ENCODE measurements around the gene SUSD4.
A peak's percentile ranks its signal among the peaks of the same experiment; 100 is the strongest.
"Not testable (repeated sequence)": the region's sequence is repeated elsewhere in the genome, so short reads cannot be mapped to it uniquely, and the experiment has no call there.

Gene SUSD4

DNA sequence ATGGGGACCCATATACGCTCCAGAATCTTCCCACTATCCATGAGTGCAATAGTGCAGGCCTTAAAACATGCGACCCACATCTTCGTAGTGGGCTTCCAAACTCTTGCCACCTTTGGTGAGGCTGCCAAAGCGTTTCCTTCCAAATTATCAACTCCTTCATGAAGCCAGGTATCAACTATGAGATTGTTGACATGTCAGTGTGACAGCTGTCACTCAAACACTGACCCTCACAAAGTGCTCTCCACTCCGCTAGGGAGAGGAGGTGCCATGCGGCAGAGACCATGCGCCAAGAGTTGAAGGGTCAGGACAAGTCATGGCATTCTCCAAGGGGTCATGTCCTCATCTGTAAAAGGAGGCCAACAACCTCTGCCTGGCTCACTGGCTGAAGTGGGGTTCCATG lies 103.3 kb downstream of the SUSD4 start:
- H3K4me3 ChIP-seq (replicated peaks; ENCODE audit: low read depth, low read length) = no peak overlapping the region
- TF ChIP-seq, protein P1, sequence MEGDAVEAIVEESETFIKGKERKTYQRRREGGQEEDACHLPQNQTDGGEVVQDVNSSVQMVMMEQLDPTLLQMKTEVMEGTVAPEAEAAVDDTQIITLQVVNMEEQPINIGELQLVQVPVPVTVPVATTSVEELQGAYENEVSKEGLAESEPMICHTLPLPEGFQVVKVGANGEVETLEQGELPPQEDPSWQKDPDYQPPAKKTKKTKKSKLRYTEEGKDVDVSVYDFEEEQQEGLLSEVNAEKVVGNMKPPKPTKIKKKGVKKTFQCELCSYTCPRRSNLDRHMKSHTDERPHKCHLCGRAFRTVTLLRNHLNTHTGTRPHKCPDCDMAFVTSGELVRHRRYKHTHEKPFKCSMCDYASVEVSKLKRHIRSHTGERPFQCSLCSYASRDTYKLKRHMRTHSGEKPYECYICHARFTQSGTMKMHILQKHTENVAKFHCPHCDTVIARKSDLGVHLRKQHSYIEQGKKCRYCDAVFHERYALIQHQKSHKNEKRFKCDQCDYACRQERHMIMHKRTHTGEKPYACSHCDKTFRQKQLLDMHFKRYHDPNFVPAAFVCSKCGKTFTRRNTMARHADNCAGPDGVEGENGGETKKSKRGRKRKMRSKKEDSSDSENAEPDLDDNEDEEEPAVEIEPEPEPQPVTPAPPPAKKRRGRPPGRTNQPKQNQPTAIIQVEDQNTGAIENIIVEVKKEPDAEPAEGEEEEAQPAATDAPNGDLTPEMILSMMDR (IDR thresholded peaks at IDR 0.05; ENCODE audit: low read length, missing control alignments) = no peak
- no peak for DNase-seq (ENCODE audit: low read depth)

DNA sequence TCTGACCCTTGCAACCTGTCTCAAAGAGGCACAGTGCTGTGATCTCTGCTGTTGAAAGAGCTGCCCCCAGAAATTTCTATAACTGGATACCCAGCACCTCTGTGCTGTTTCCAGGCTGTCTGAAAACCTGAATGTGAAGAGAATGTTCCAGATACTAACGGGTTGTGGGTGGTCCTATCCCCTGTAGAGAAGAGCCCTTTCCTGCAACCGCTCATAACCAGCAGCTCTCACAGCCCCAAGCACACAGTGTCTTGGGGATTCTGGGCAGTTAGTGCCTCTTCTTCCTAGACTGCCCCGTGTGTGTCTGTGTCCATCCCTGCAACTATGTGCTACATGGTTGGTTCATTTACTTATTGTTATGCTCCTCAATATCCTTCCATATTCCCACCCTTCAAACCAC lies 104.5 kb downstream of the SUSD4 start:
- TF ChIP-seq, protein P1 (IDR thresholded peaks at IDR 0.05; ENCODE audit: low read length, missing control alignments) = no peak

DNA sequence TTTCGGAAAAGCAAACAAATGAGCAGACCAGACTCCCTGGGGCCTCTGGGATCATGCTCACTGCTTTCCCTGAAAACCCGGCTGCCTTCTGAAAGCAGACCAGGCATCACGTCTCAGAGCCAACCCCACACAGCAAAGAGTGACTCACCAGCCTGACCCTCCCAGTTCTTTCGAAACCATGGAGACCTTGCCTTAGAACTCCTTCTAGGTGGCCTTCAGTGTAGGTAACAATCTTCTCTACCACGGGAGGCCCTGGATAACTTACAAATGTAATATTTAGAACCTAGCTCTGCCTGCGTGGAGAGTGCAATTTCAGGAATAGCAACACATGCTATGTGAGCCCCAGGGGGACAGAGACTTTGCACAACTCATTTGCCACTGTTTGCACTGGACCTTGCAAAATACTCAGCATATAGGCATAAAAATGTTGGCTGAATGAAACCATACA lies 105.2 kb downstream of the SUSD4 start:
- TF ChIP-seq, protein P1 (IDR thresholded peaks at IDR 0.05; ENCODE audit: low read length, missing control alignments) = no peak
- H3K4me3 ChIP-seq (replicated peaks; ENCODE audit: low read depth, low read length) = no peak overlapping the region
- DNase-seq (ENCODE audit: low read depth) = peak; percentile 66

More for the DNA sequence above, 104.5 kb downstream of the SUSD4 start:
- DNase-seq (ENCODE audit: low read depth) = no peak
- H3K4me3 ChIP-seq (replicated peaks; ENCODE audit: low read depth, low read length) = no peak overlapping the region

DNA sequence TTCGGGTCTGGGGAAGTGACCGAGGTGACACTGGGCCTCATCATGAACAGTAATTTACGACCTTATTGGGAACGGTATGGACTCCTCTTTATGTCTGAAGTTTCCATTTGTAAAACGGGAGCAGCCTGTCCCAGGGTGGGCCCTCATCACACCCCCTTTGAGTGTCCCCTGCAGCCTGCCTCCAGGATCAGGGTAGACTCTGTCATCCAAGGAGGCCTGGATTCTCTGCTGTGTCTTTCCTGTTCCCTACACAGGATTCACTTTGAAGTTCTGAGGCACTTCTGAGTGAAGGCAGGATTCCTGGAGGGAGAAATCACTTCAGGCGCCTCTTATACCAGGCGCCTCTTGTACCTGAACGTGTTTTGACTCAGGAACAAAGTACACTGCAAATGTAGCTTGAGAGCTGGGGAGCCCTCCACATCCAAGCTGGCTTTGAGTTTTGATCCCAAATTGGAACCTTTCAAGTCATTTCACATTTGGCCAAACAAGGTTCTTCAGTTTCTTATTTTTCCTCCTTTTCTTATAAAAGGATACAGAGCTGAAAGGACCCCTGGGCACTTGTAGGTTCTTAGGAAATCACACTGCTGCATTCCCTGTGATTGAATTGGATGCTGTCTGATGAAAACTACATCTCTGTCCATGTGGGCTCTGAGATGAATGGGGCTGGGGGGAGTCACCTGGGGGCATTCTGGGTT lies 106.0 kb downstream of the SUSD4 start:
- no peak for DNase-seq (ENCODE audit: low read depth)
- H3K4me3 ChIP-seq (replicated peaks; ENCODE audit: low read depth, low read length) = no peak overlapping the region
- TF ChIP-seq, protein P1 (IDR thresholded peaks at IDR 0.05; ENCODE audit: low read length, missing control alignments) = no peak

DNA sequence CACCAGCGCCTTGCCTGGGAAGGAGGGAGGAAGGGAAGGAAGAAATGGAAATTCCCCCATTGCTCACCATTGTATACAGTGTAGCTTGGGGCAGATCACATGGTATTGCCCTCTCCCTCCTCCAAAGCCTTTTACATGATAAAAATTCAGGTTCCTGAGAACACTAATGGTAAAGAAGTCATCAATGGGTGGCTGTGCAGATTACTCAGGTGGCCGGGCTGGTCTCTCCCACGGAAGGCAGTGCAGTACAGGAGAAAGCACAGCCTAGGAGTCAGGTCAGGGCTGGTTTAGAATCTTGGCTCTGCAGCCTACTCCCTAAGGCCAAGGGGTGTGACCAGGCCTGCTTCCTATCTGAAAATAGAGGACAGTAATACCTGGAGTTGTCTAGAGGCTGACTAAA lies 107.9 kb downstream of the SUSD4 start:
- H3K4me3 ChIP-seq (replicated peaks; ENCODE audit: low read depth, low read length) = no peak overlapping the region
- TF ChIP-seq, protein P1 (IDR thresholded peaks at IDR 0.05; ENCODE audit: low read length, missing control alignments) = no peak
- no peak for DNase-seq (ENCODE audit: low read depth)

DNA sequence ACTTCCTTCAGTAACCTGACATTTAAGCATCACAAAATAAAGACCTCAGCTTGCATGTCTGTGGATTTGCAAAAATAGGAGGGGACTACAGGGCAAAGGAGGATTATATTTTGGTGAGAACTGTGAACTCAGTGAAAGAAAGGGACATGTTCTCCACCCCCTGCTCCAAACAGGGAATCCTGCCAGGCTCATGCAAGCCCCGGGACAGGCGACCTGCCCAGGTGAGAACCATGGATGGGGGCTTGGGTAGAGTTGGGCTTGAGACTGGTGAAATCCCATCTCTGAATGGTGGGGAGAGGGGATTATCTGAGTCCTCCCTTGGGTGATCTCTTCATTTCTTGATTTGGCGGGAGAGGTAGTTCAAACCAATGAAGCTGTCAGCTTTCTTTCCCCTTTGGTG lies 110.1 kb downstream of the SUSD4 start:
- no peak for DNase-seq (ENCODE audit: low read depth)
- no peak overlapping the region for H3K4me3 ChIP-seq (replicated peaks; ENCODE audit: low read depth, low read length)
- TF ChIP-seq, protein P1 (IDR thresholded peaks at IDR 0.05; ENCODE audit: low read length, missing control alignments) = no peak

DNA sequence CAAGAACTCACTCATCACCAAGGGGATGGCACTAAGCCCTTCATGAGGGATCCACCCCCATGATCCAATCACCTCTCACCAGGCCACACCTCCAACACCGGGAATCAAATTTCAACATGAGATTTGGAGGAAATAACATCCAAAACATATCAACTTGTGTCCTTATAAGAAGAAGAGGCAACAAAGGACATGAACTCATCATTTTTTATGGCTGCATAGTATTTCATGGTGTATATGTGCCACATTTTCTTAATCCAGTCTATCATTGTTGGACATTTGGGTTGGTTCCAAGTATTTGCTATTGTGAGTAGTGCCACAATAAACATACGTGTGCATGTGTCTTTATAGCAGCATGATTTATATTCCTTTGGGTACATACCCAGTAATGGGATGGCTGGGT lies 112.6 kb downstream of the SUSD4 start:
- not testable (repeated sequence) for DNase-seq (ENCODE audit: low read depth)

More for the DNA sequence above, 112.6 kb downstream of the SUSD4 start:
- H3K4me3 ChIP-seq (replicated peaks; ENCODE audit: low read depth, low read length) = not testable (repeated sequence)

Measured in fibroblast of pulmonary artery (primary cell).